HG02571 (cell line): Measurements from ENCODE around the gene STARD13.

Source experiments
- ATAC-seq: cut with Tn5 transposase; IDR thresholded peaks from one replicate; pipeline ENCODE4 v1.9.1; 2021; ENCODE audit warnings: mild to moderate bottlenecking, moderate library complexity; ENCODE audit not compliant: unreplicated experiment

Gene STARD13

GRCh38 chr13:33069365-33069764 is 216.2 kb downstream of the STARD13 start:
- no peak for ATAC-seq

DNA sequence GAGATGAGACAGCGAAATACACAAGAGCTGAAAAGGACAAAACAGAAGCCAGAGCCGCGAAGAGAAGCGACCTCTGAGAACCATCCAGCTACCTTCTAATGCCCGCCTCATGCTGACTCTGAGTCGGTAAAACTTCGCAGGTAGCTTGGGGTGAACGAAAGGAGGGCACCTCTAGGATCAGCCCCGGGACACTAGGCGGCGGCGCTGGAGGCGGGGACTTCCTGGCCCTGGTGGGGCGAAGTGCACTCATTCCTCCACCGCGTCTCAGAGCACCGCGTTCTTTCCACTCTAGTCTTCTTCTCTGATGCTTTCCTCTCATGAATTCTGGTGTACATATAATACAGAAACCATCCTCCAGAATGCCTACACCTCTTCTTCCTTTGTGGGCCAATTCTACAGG is 219.2 kb downstream of the STARD13 start:
- no peak for ATAC-seq

GRCh38 chr13:33060815-33061214 is 224.7 kb downstream of the STARD13 start:
- ATAC-seq: no peak

- ATAC-seq: no peak
Observed at GRCh38 chr13:33058776-33059327, 226.7 kb downstream of the STARD13 start.

DNA sequence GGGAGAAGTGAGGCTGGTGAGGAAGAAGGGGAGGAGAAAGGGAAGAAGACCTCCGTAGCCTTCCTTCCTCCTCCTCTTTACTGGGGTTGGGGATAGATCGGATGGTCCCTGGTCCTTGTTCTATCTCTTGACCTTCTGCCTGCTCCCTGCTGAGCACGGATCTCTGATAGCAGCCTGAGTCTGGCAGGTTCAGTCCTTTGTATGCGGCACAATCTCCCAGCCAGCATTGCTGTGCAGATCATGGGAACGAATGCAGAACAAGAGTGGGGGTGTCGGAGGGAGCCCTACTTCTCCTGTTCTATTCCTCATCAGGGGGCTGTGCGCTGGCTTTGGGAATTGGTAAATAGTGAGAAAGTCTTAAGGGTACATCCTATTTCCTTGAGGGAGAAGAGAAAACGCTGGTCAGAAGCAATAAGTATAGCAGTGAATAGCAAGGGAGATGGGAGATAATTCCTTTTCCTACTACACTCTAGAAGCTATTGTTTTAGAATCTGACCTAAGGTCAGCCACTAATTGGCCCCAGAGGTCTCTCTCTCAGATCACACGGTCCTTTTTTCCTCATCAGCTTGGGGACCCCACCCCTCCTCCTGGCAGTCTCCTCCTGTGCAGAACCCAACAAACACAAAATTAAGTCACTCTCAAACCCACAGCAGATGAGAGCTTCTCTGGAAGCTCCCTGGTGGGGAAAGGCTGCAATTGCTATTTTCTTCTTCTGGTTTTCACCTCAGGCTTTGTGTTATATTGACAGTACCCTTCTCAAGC is 228.4 kb downstream of the STARD13 start:
- ATAC-seq: no peak

- no peak for ATAC-seq
Observed at GRCh38 chr13:33053397-33054066, 232.0 kb downstream of the STARD13 start.
